Mesendoderm (in vitro differentiated cells): ENCODE data around the gene XPA. TPM values are rescaled to one million over a fixed set of nuclear protein-coding genes. Genes with fewer than 3 reads are reported as not detected.
"Not testable (repeated sequence)": the region's sequence is repeated elsewhere in the genome, so short reads cannot be mapped to it uniquely, and the experiment has no call there.

ENCODE experiments used
- DNase-seq: peaks from one replicate; pipeline ENCODE4 v3.0.0; 2013
- H2AK5ac ChIP-seq: 2 replicates; pipeline ENCODE4 v1.6.1; 2013; ENCODE audit warnings: low read length, inconsistent platforms
- H2BK120ac ChIP-seq: 2 replicates; pipeline ENCODE4 v1.6.1; 2013; ENCODE audit warnings: low read depth, mild to moderate bottlenecking, low read length, moderate library complexity, mixed read lengths
- H2BK15ac ChIP-seq: replicated peaks from 2 replicates; pipeline ENCODE4 v1.6.1; 2013; ENCODE audit warnings: low read depth, mild to moderate bottlenecking, moderate library complexity
- H2BK5ac ChIP-seq: 2 replicates; pipeline ENCODE4 v1.6.1; 2013; ENCODE audit warnings: low read length, inconsistent platforms
- H3K18ac ChIP-seq: 2 replicates; pipeline ENCODE4 v1.6.1; 2013; ENCODE audit warnings: mild to moderate bottlenecking, low read length, mixed read lengths
- H3K23ac ChIP-seq: one replicate; pipeline ENCODE4 v1.6.1; 2013; ENCODE audit warnings: low read length
- H3K27ac ChIP-seq: 2 replicates; pipeline ENCODE4 v1.5.1; 2013; ENCODE audit warnings: low read depth, mild to moderate bottlenecking, inconsistent platforms, low read length, moderate library complexity
- H3K27me3 ChIP-seq: 2 replicates; pipeline ENCODE4 v1.6.1; 2013; ENCODE audit warnings: low read length, control low read depth, mild to moderate bottlenecking, inconsistent platforms; ENCODE audit not compliant: insufficient read depth, poor library complexity
- H3K36me3 ChIP-seq: 2 replicates; pipeline ENCODE4 v1.6.1; 2013; ENCODE audit warnings: low read length, inconsistent platforms; ENCODE audit not compliant: control insufficient read depth, insufficient read depth
- H3K4ac ChIP-seq: one replicate; pipeline ENCODE4 v1.6.1; 2013; ENCODE audit warnings: low read depth, mild to moderate bottlenecking, low read length, moderate library complexity
- H3K4me1 ChIP-seq: 2 replicates; pipeline ENCODE4 v1.6.1; 2013; ENCODE audit warnings: low read depth, low read length, inconsistent platforms; ENCODE audit not compliant: control insufficient read depth
- H3K4me2 ChIP-seq: 2 replicates; pipeline ENCODE4 v1.6.1; 2013; ENCODE audit warnings: low read length
- H3K4me3 ChIP-seq: 2 replicates; pipeline ENCODE4 v1.5.1; 2013; ENCODE audit warnings: mild to moderate bottlenecking, low read length
- H3K56ac ChIP-seq: one replicate; pipeline ENCODE4 v1.6.1; 2013; ENCODE audit warnings: low read length
- H3K79me1 ChIP-seq: 2 replicates; pipeline ENCODE4 v1.6.1; 2013; ENCODE audit warnings: low read length, inconsistent platforms
- H3K79me2 ChIP-seq: 2 replicates; pipeline ENCODE4 v1.6.1; 2013; ENCODE audit warnings: mild to moderate bottlenecking, low read length; ENCODE audit not compliant: control insufficient read depth, insufficient read depth
- H3K9ac ChIP-seq: 2 replicates; pipeline ENCODE4 v1.6.1; 2013; ENCODE audit warnings: low read length, inconsistent platforms
- H4K5ac ChIP-seq: one replicate; pipeline ENCODE4 v1.6.1; 2013; ENCODE audit warnings: low read length
- H4K8ac ChIP-seq: one replicate; pipeline ENCODE4 v1.6.1; 2013; ENCODE audit warnings: low read depth, mild to moderate bottlenecking, control low read depth, low read length, moderate library complexity
- WGBS: extraction: QIAGEN DNeasy Blood & Tissue Kit; methylation state at CpG from one replicate; pipeline ENCODE4 v1.1.7; 2013; ENCODE audit warnings: low lambda C conversion rate, missing lambda C conversion rate; ENCODE audit not compliant: insufficient coverage; ENCODE audit errors: extremely low coverage; 5-methylcytosine and 5-hydroxymethylcytosine counted together
- polyA plus RNA-seq, 2 experiments: library from polyadenylated mRNA; stranded (reverse); fragments of 200-250 nt; gene quantifications; one replicate each; pipeline ENCODE4 v1.2.3, GENCODE V29; 2013

XPA gene
- polyA plus RNA-seq (2013, experiment 1 of 2), result 8.1 TPM
- polyA plus RNA-seq (2013, experiment 2 of 2), result 7.9 TPM

GRCh38 chr9:97696803-97697601, at the start of gene XPA:
Gene XPA, minus strand, starts transcription at chr9:97697340. Its CDS starts 48 bp downstream, at chr9:97697292.
- peak within 1 kb of the TSS; percentile 82 for H3K27ac ChIP-seq
- WGBS, result no CpG with 5 or more reads among the region's 82 CpGs
- H3K56ac ChIP-seq, result peak within 1 kb of the TSS; percentile 92
- H2BK5ac ChIP-seq, result no peak within 1 kb of the TSS
- H3K23ac ChIP-seq, result no peak within 1 kb of the TSS
- H4K5ac ChIP-seq, result peak within 1 kb of the TSS; percentile 13
- no peaks in the 10 kb centered on the region for H3K27me3 ChIP-seq
- H3K4me3 ChIP-seq, result peak within 1 kb of the TSS; percentile 5
- no peak within 1 kb of the TSS for H2AK5ac ChIP-seq
- peak; percentile 97 for DNase-seq
- H4K8ac ChIP-seq, result no peak within 1 kb of the TSS
- H2BK120ac ChIP-seq, result no peak within 1 kb of the TSS
- peak within 1 kb of the TSS; percentile 87 for H3K9ac ChIP-seq
- H3K4me1 ChIP-seq, result peaks cover 7% of the 10 kb centered on the region
- peak within 1 kb of the TSS; percentile 81 for H3K4me2 ChIP-seq
- no peaks in the 10 kb centered on the region for H3K79me2 ChIP-seq
- H3K36me3 ChIP-seq, result no peaks in the 10 kb centered on the region
- no peak within 1 kb of the TSS for H2BK15ac ChIP-seq
- peak within 1 kb of the TSS; percentile 49 for H3K4ac ChIP-seq
- H3K79me1 ChIP-seq, result no peaks in the 10 kb centered on the region
- H3K18ac ChIP-seq, result no peak within 1 kb of the TSS

DNA sequence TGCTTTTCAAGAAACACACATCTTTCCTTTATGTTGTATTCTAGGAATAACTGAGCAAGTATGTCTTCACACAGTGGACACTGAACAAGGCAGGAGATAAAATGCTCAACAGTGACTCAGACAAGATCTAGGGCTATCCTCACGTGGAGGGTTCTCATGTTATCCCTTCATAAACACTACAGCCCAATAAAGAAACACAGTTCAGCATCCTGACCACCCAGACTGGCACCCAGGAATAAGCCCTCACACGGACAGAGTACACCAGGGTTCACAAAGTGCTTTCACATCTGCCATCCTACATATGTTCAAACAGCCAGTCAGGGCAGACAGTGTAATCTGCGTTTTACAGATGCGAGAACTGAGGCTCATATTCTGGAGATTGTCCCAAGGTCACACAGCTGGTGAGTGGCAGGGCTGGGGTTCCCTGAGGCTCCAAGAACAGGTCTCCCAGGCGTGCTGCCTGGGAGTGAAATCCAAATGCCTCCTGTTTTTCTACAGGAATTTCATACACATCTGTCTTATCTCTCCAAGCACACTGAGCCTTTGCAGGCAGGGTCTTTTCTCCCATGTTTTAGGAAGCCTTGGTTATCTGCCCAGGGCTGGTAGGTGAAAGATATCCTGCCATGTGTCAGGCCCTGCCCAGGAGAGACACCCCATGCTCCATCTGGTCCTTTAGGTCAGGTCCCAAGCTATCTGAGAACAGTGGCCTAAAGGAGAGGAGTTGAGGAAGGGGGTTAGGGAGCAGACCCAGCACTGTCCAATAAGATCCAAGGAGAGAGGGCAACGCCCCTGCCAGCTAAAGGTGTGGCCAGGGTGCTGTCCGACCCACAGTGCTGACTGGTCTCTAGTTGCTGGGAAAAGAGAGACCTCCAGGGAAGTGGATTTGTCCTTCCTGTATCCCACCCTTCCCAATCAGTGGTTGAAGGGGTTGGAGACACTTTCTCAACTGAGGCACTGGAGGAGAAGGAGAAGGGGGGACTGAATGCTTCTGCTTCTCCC, 47.9 kb upstream of the XPA start:
- Histone ChIP-seq H2AK5ac (no peak overlapping the region), H3K36me3 (no peaks in the 10 kb centered on the region), H2BK5ac (no peak overlapping the region), H3K27ac (no peak overlapping the region), H3K56ac (no peak overlapping the region), H3K27me3 (no peaks in the 10 kb centered on the region), H3K4me2 (no peak overlapping the region), H3K4me3 (no peak overlapping the region), H4K5ac (no peak overlapping the region), H3K79me2 (no peaks in the 10 kb centered on the region), H3K4me1 (peaks cover 4% of the 10 kb centered on the region), H4K8ac (no peak overlapping the region), H3K18ac (no peak overlapping the region), H2BK15ac (no peak overlapping the region), H3K4ac (no peak overlapping the region), H3K23ac (no peak overlapping the region), H3K9ac (no peak overlapping the region), H3K79me1 (no peaks in the 10 kb centered on the region), H2BK120ac (no peak overlapping the region)
- no CpG with 5 or more reads among the region's 7 CpGs for whole genome bisulfite sequencing
- DNase-seq, result peak; percentile 47

GRCh38 chr9:97744025-97744424, 46.9 kb upstream of the XPA start:
- not testable (repeated sequence) for H3K36me3 ChIP-seq, H3K4me1 ChIP-seq, H3K27ac ChIP-seq, H3K4me2 ChIP-seq, H3K56ac ChIP-seq, H3K4ac ChIP-seq, H3K27me3 ChIP-seq, H2BK120ac ChIP-seq, H3K79me1 ChIP-seq, H2BK15ac ChIP-seq, H3K9ac ChIP-seq, H4K5ac ChIP-seq, H4K8ac ChIP-seq, H3K4me3 ChIP-seq, H2AK5ac ChIP-seq, H3K18ac ChIP-seq, H3K79me2 ChIP-seq, H2BK5ac ChIP-seq, H3K23ac ChIP-seq
- no CpG with 5 or more reads among the region's 7 CpGs for WGBS
- DNase-seq, result peak; percentile 48

- WGBS, result no CpG with 5 or more reads among the region's 10 CpGs
- Histone ChIP-seq H3K27me3 (no peaks in the 10 kb centered on the region), H2BK120ac (no peak overlapping the region)
These were observed 45.4 kb upstream of the XPA start for GRCh38 chr9:97742545-97742944.

GRCh38 chr9:97741947-97742346, 44.8 kb upstream of the XPA start:
- no peak overlapping the region for H4K5ac ChIP-seq
- H3K4me2 ChIP-seq, result no peak overlapping the region
- no peak overlapping the region for H3K9ac ChIP-seq
- H3K79me2 ChIP-seq, result no peaks in the 10 kb centered on the region
- H3K27ac ChIP-seq, result no peak overlapping the region
- no peak overlapping the region for H3K18ac ChIP-seq
- no peak overlapping the region for H3K4me3 ChIP-seq
- no peaks in the 10 kb centered on the region for H3K27me3 ChIP-seq
- no CpG with 5 or more reads among the region's 6 CpGs for WGBS
- H3K36me3 ChIP-seq, result no peaks in the 10 kb centered on the region
- H2BK120ac ChIP-seq, result no peak overlapping the region
- peak overlapping the region; percentile 10 for H2BK15ac ChIP-seq
- H3K23ac ChIP-seq, result no peak overlapping the region
- H4K8ac ChIP-seq, result no peak overlapping the region
- H3K56ac ChIP-seq, result no peak overlapping the region
- H2AK5ac ChIP-seq, result no peak overlapping the region
- DNase-seq, result no peak
- no peak overlapping the region for H3K4ac ChIP-seq
- peaks cover 4% of the 10 kb centered on the region for H3K4me1 ChIP-seq
- no peaks in the 10 kb centered on the region for H3K79me1 ChIP-seq
- no peak overlapping the region for H2BK5ac ChIP-seq

More at GRCh38 chr9:97742545-97742944, 45.4 kb upstream of the XPA start:
- no peaks in the 10 kb centered on the region for H3K36me3 ChIP-seq
- no peak overlapping the region for H3K56ac ChIP-seq
- peaks cover 4% of the 10 kb centered on the region for H3K4me1 ChIP-seq
- H2BK15ac ChIP-seq, result no peak overlapping the region
- no peak overlapping the region for H3K18ac ChIP-seq
- no peak overlapping the region for H2BK5ac ChIP-seq
- H3K79me1 ChIP-seq, result no peaks in the 10 kb centered on the region
- H4K8ac ChIP-seq, result no peak overlapping the region
- no peak overlapping the region for H3K4me2 ChIP-seq
- no peak overlapping the region for H3K4ac ChIP-seq
- no peaks in the 10 kb centered on the region for H3K79me2 ChIP-seq
- H3K27ac ChIP-seq, result no peak overlapping the region
- H2AK5ac ChIP-seq, result no peak overlapping the region
- no peak overlapping the region for H3K4me3 ChIP-seq
- no peak overlapping the region for H3K23ac ChIP-seq
- no peak for DNase-seq
- no peak overlapping the region for H3K9ac ChIP-seq
- no peak overlapping the region for H4K5ac ChIP-seq
